HPDE6-E6E7 (cell line): ENCODE measurements around the gene ACER2.

Experiments used
- DNase-seq: peaks from one replicate; pipeline ENCODE4 v3.0.0; 2011; ENCODE audit warnings: missing footprints; ENCODE audit errors: extremely low spot score

Gene ACER2

GRCh38 chr9:19484699-19485098 lies 75.9 kb downstream of the ACER2 start:
- DNase-seq: no peak

- DNase-seq: no peak
Observed at GRCh38 chr9:19485193-19485592, 76.4 kb downstream of the ACER2 start.

- no peak for DNase-seq
Observed at GRCh38 chr9:19486803-19487202, 78.0 kb downstream of the ACER2 start.

- DNase-seq: no peak
Observed at GRCh38 chr9:19488721-19489120, 79.9 kb downstream of the ACER2 start.

GRCh38 chr9:19490269-19490668 lies 81.5 kb downstream of the ACER2 start:
- no peak for DNase-seq

- DNase-seq: no peak
Observed at GRCh38 chr9:19490828-19491227, 82.0 kb downstream of the ACER2 start.

GRCh38 chr9:19492775-19493173 lies 84.0 kb downstream of the ACER2 start:
- DNase-seq: no peak

- peak; percentile 41 for DNase-seq
Observed at GRCh38 chr9:19493174-19493811, 84.5 kb downstream of the ACER2 start.

- no peak for DNase-seq
Observed at GRCh38 chr9:19493876-19494275, 85.1 kb downstream of the ACER2 start.

- no peak for DNase-seq
Observed at GRCh38 chr9:19495186-19496028, 86.6 kb downstream of the ACER2 start.

- DNase-seq: no peak
Observed at GRCh38 chr9:19496321-19497050, 87.7 kb downstream of the ACER2 start.

GRCh38 chr9:19497276-19497675 lies 88.5 kb downstream of the ACER2 start:
- DNase-seq: no peak

GRCh38 chr9:19498015-19498414 lies 89.2 kb downstream of the ACER2 start:
- no peak for DNase-seq
